CD8-positive, alpha-beta memory T cell (primary cell): ENCODE data around the gene RASL12. TPM values are rescaled to one million over a fixed set of nuclear protein-coding genes. Genes with fewer than 3 reads are reported as not detected.

Experiments used
- CTCF ChIA-PET: fragments of 350-600 bp; sonication (Branson Sonifier 250); formaldehyde crosslinking; loops from one replicate; lab custom pipeline; 2021; ENCODE audit warnings: antibody characterized with exemption; lab: Charles Lee
- POLR2A ChIA-PET: fragments of 350-600 bp; sonication (Branson Sonifier 250); formaldehyde crosslinking; loops from one replicate; lab custom pipeline; 2021; ENCODE audit warnings: antibody characterized with exemption; lab: Charles Lee
- DNase-seq, 5 donors: peaks; one replicate each; pipeline versions ENCODE4 v3.0.0 to v3.0.0-alpha.2; 2020 to 2022; ENCODE audit warnings: mixed read lengths in 1 of 5
- H3K27ac ChIP-seq: one replicate; pipeline ENCODE4 v1.7.0; 2013; ENCODE audit warnings: low read depth, mild to moderate bottlenecking, low read length, moderate library complexity
- H3K27me3 ChIP-seq: 2 replicates; pipeline ENCODE4 v1.7.0; 2013; ENCODE audit warnings: low read length, mild to moderate bottlenecking; ENCODE audit not compliant: insufficient read depth, poor library complexity, severe bottlenecking
- H3K36me3 ChIP-seq: 2 replicates; pipeline ENCODE4 v1.7.0; 2013; ENCODE audit warnings: mild to moderate bottlenecking, low read length, moderate library complexity; ENCODE audit not compliant: insufficient read depth
- H3K4me1 ChIP-seq: 2 replicates; pipeline ENCODE4 v1.7.0; 2013; ENCODE audit warnings: mild to moderate bottlenecking, low read length, moderate library complexity; ENCODE audit not compliant: insufficient read depth
- H3K4me3 ChIP-seq: 2 replicates; pipeline ENCODE4 v1.7.0; 2013; ENCODE audit warnings: mild to moderate bottlenecking, low read length
- H3K9me3 ChIP-seq: 2 replicates; pipeline ENCODE4 v1.7.0; 2013; ENCODE audit warnings: mild to moderate bottlenecking, low read length
- H3K27ac Mint-ChIP-seq, 8 donors: one replicate each; pipeline ENCODE4 v1.8.0; 2020 to 2021; ENCODE audit warnings: mixed read lengths in 8 of 8, mild to moderate bottlenecking in 6 of 8, inconsistent platforms in 3 of 8, moderate library complexity in 3 of 8
- H3K27me3 Mint-ChIP-seq, 2 donors: one replicate each; pipeline ENCODE4 v1.8.0; 2020 to 2021; ENCODE audit warnings: mixed read lengths in 2 of 2, mild to moderate bottlenecking in 1 of 2, moderate library complexity in 1 of 2
- H3K36me3 Mint-ChIP-seq, 3 donors: one replicate each; pipeline ENCODE4 v1.8.0; 2020 to 2021; ENCODE audit warnings: mixed read lengths in 3 of 3, inconsistent platforms in 1 of 3, mild to moderate bottlenecking in 1 of 3
- H3K4me1 Mint-ChIP-seq, 3 donors: one replicate each; pipeline ENCODE4 v1.8.0; 2020 to 2021; ENCODE audit warnings: mixed read lengths in 3 of 3, inconsistent platforms in 1 of 3, mild to moderate bottlenecking in 1 of 3
- H3K4me3 Mint-ChIP-seq, 7 donors: one replicate each; pipeline ENCODE4 v1.8.0; 2020 to 2021; ENCODE audit warnings: mixed read lengths in 7 of 7, mild to moderate bottlenecking in 6 of 7, moderate library complexity in 4 of 7, inconsistent platforms in 2 of 7
- H3K9me3 Mint-ChIP-seq, 5 donors: one replicate each; pipeline ENCODE4 v1.8.0; 2020 to 2022; ENCODE audit warnings: mixed read lengths in 5 of 5, mild to moderate bottlenecking in 3 of 5, moderate library complexity in 2 of 5, inconsistent platforms in 1 of 5
- polyA plus RNA-seq: library from polyadenylated mRNA; unstranded; fragments of 300-500 nt; fragmentation: Illumina TruSeq; gene quantifications from one replicate; pipeline ENCODE4 v1.2.3, GENCODE V29; 2021
- total RNA-seq, 2 experiments: library from RNA; stranded (reverse); gene quantifications; one replicate each; pipeline ENCODE4 v1.2.3, GENCODE V29; 2021

The RASL12 gene
- total and polyA plus RNA-seq, 3 experiments from 2014 or later: not detected

DNA sequence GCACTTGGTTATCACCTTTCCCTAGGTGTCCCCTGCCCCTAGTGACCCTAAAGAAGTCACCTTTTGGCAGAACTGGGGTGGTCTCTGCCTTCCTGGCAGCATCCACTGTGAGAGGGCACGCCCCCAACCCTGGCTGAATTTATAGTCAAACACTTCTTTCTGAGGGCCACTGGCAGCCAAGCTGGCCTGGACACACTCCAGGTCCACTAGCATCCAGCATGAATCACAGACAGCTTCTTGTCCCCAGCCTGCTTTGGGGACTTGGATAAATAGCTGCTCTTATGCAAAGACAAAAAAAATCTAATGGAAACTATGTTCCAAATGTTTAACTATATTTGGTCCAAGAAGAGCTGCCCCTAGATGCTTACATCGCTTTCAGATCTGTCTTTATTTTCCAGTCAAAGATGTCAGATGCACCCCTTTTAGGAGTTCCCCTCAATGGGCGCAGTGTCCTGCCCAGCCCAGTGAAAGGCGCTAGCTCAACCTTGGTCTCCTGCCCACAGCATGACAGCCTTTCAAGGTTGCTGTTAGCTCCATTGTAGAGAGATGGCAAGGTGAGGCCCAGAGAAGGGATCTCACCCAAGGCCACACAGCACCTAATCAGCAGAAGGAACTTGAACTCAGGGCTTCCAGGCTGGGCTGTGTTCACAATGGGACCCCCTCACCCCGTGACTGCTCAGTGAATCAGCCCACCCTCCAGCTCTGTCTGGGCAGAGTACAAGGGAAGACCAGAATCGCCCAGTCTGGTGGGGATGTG, 7.0 kb downstream of the RASL12 start:
- no peaks in the 10 kb centered on the region for H3K9me3 Mint-ChIP-seq
- no peaks in the 10 kb centered on the region for H3K9me3 ChIP-seq
- H3K27me3 Mint-ChIP-seq: peaks cover 14 to 24% of the 10 kb centered on the region in 2 donors
- H3K4me1 ChIP-seq: no peaks in the 10 kb centered on the region
- ChIA-PET POLR2A (no interaction called here), CTCF (no interaction called here)
- no peaks in the 10 kb centered on the region for H3K36me3 ChIP-seq
- no peak overlapping the region for H3K27ac ChIP-seq
- H3K36me3 Mint-ChIP-seq: peaks cover 0 to 2% (median 0%) of the 10 kb centered on the region in 3 donors
- DNase-seq: no peak
- H3K27ac Mint-ChIP-seq: no peak overlapping the region
- H3K4me3 ChIP-seq: no peak overlapping the region
- no peak overlapping the region for H3K4me3 Mint-ChIP-seq
- no peaks in the 10 kb centered on the region for H3K27me3 ChIP-seq
- H3K4me1 Mint-ChIP-seq: no peaks in the 10 kb centered on the region

- POLR2A ChIA-PET: no interaction called here
- no peak overlapping the region for H3K4me3 Mint-ChIP-seq
Measured at GRCh38 chr15:65059931-65060596, 7.7 kb downstream of the RASL12 start.

DNA sequence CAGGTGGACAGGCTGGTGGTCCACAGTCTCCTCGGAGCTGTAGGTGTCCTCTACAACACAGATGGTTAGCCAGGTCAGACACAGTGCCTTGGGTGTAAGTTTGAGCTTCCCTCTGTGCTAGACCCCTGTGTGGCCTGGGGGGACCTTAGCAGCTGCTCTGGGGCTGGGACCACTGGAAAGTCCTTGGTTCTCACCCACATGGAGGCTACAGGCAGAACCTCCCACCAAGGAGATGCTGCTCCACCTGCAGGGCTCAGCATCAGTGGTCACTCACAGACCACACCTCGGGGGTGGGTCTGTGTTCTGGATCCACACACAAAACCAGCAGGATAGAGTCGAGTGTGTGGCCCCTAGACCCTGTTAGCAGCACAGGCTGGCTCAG, 8.4 kb downstream of the RASL12 start:
- Histone ChIP-seq H3K4me1 (no peaks in the 10 kb centered on the region), H3K36me3 (no peaks in the 10 kb centered on the region), H3K27ac (no peak overlapping the region), H3K27me3 (no peaks in the 10 kb centered on the region), H3K9me3 (no peaks in the 10 kb centered on the region), H3K4me3 (no peak overlapping the region)
- POLR2A ChIA-PET: no interaction called here
- no peak overlapping the region for H3K27ac Mint-ChIP-seq
- peaks cover 9 to 17% of the 10 kb centered on the region in 2 donors for H3K27me3 Mint-ChIP-seq
- no peak overlapping the region for H3K4me3 Mint-ChIP-seq
- CTCF ChIA-PET: no interaction called here
- no peak for DNase-seq
- no peaks in the 10 kb centered on the region for H3K9me3 Mint-ChIP-seq
- no peaks in the 10 kb centered on the region for H3K4me1 Mint-ChIP-seq
- peaks cover 0 to 2% (median 0%) of the 10 kb centered on the region in 3 donors for H3K36me3 Mint-ChIP-seq

More at GRCh38 chr15:65059931-65060596, 7.7 kb downstream of the RASL12 start:
- H3K36me3 Mint-ChIP-seq: peaks cover 0 to 2% (median 0%) of the 10 kb centered on the region in 3 donors
- H3K9me3 ChIP-seq: no peaks in the 10 kb centered on the region
- no peak overlapping the region for H3K4me3 ChIP-seq
- no peak for DNase-seq
- no peaks in the 10 kb centered on the region for H3K36me3 ChIP-seq
- no peaks in the 10 kb centered on the region for H3K4me1 Mint-ChIP-seq
- CTCF ChIA-PET: no interaction called here
- no peak overlapping the region for H3K27ac ChIP-seq
- no peak overlapping the region for H3K27ac Mint-ChIP-seq
- no peaks in the 10 kb centered on the region for H3K4me1 ChIP-seq
- H3K27me3 ChIP-seq: no peaks in the 10 kb centered on the region
- H3K27me3 Mint-ChIP-seq: peaks cover 9 to 17% of the 10 kb centered on the region in 2 donors
- H3K9me3 Mint-ChIP-seq: no peaks in the 10 kb centered on the region

DNA sequence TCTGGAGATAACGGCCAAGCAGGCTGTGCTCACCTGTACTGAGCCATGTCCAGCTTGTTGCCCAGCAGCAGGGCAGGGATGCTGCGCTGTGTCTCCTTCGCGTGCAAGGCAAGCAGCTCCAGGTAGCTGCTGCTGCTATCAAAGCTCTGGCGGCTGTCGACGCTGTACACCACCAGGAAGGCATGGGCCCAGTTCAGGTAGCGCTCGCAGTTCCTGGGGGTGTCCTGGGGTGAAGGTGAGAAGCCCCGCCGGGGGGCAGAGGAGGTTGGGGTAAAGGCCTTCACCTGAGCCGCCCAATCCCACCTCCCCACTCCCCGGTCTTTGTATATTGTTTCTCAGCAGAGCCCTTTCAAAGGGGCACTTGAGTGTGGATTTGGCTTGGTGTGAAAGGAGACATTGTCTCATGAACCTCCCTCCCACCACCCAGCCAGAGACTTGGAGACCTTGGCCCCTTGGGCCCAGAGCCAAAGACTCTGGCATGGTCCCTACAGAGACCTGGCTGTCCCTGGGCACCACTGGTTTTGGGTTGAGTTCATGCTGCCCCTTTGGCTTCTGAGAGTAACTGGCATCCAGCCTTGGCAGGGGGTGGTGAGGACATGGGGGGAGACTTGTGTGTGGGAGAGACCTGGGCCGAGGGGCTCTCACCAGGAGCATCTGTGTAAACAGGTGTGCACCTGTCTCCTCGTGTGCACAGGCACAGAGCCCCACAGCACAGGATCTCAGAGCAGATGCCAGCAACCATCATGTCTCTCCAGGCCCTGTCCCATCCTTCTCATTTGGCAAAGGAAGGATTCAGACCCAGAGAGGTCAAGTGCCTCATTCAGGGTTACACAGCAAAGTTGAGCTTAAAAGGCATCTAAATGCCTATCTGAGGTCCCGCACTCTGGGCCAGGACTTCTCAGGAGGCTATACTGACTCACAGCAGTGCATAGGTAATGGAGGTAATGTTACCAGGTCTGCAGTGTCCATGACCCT, 9.1 kb downstream of the RASL12 start:
- Histone ChIP-seq H3K27ac (no peak overlapping the region), H3K4me1 (no peaks in the 10 kb centered on the region), H3K36me3 (no peaks in the 10 kb centered on the region), H3K4me3 (no peak overlapping the region), H3K27me3 (no peaks in the 10 kb centered on the region), H3K9me3 (no peaks in the 10 kb centered on the region)
- Mint-ChIP-seq H3K9me3 (no peaks in the 10 kb centered on the region), H3K36me3 (peaks cover 0 to 2% (median 0%) of the 10 kb centered on the region in 3 donors), H3K27ac (no peak overlapping the region), H3K4me1 (no peaks in the 10 kb centered on the region), H3K27me3 (peaks cover 9 to 11% of the 10 kb centered on the region in 2 donors), H3K4me3 (no peak overlapping the region)
- CTCF ChIA-PET: no interaction called here
- DNase-seq: no peak
- POLR2A ChIA-PET: no interaction called here

DNA sequence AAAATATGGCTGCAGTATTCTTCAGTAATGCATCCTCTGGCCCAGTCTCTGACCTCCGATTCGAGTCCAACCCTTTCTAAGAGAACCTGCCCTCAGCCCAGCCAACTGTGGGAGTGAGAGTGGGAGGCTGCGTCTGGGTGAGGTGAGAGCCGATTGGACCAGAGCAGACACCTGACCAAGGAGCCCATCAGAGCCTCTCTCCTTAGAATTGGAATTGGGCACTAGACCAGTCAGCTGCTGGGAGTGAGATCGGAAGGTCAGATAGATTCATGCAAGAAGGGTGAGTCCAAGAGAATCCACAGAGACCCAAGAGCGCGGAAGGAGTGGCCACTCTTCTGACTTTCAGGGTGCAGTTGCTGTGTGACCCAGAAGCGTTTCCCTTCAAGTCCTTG, 10.2 kb downstream of the RASL12 start:
- DNase-seq: no peak
- Mint-ChIP-seq H3K4me3 (no peak overlapping the region), H3K4me1 (no peaks in the 10 kb centered on the region)

DNA sequence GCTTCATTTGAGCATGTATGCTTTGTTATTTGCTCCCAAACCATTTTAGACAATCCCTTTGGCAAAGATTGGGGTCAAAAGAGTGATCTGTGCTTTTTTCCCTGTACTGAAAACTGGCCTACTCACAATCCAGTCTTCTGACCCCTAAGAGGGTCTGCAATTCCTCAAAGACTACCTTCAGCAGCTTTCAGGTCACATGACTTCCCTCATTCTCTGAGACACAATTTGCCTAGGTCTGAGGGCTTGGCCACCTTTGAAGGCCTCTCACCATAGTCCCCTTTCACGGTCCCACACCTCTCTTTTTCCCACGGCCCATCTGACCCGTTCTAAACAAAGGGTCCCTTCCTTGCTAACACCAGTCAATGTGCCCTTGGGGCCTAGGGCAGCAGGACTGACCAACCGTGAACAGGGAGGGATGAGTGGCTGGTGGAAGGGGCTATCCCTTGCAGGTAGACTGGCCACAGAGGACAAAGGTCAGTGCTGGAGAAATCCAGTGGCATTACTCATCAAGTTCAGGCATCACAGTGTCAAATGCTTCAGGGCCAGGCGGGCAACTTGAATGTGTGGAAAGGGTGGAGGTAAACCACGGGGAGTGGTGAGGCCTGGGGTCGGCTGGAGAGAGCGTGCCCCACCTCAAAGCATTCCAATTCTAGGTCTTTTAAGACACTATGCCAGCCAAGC, 10.8 kb downstream of the RASL12 start:
- H3K36me3 Mint-ChIP-seq: peaks cover 0 to 2% (median 0%) of the 10 kb centered on the region in 3 donors
- H3K36me3 ChIP-seq: no peaks in the 10 kb centered on the region
- H3K4me1 Mint-ChIP-seq: no peaks in the 10 kb centered on the region
- H3K27me3 Mint-ChIP-seq: peaks cover 3 to 7% of the 10 kb centered on the region in 2 donors
- H3K4me3 ChIP-seq: no peak overlapping the region
- H3K27me3 ChIP-seq: no peaks in the 10 kb centered on the region
- ChIA-PET CTCF (interaction anchor here (0.6 kb wide), 1 partner anchor 331 kb away, joined by 3 read pairs; no protein-coding TSS in a partner anchor), POLR2A (no interaction called here)
- H3K27ac ChIP-seq: no peak overlapping the region
- H3K4me3 Mint-ChIP-seq: no peak overlapping the region
- H3K4me1 ChIP-seq: no peaks in the 10 kb centered on the region
- no peaks in the 10 kb centered on the region for H3K9me3 Mint-ChIP-seq
- DNase-seq: no peak
- H3K9me3 ChIP-seq: no peaks in the 10 kb centered on the region
- no peak overlapping the region for H3K27ac Mint-ChIP-seq

More for the DNA sequence above, 10.2 kb downstream of the RASL12 start:
- H3K27ac ChIP-seq: no peak overlapping the region
- peaks cover 0 to 2% (median 0%) of the 10 kb centered on the region in 3 donors for H3K36me3 Mint-ChIP-seq
- H3K27me3 Mint-ChIP-seq: peaks cover 6 to 7% of the 10 kb centered on the region in 2 donors
- no peaks in the 10 kb centered on the region for H3K9me3 Mint-ChIP-seq
- H3K27ac Mint-ChIP-seq: no peak overlapping the region
- no peaks in the 10 kb centered on the region for H3K36me3 ChIP-seq
- H3K9me3 ChIP-seq: no peaks in the 10 kb centered on the region
- no peaks in the 10 kb centered on the region for H3K27me3 ChIP-seq
- no peak overlapping the region for H3K4me3 ChIP-seq
- ChIA-PET CTCF (no interaction called here), POLR2A (no interaction called here)
- H3K4me1 ChIP-seq: no peaks in the 10 kb centered on the region

- Histone ChIP-seq H3K9me3 (no peaks in the 10 kb centered on the region), H3K4me3 (no peak overlapping the region), H3K36me3 (no peaks in the 10 kb centered on the region), H3K27ac (no peak overlapping the region), H3K27me3 (no peaks in the 10 kb centered on the region), H3K4me1 (no peaks in the 10 kb centered on the region)
- DNase-seq: no peak
- Mint-ChIP-seq H3K36me3 (peaks cover 0 to 2% (median 0%) of the 10 kb centered on the region in 3 donors), H3K4me3 (no peak overlapping the region), H3K27me3 (peaks cover 2 to 8% of the 10 kb centered on the region in 2 donors), H3K9me3 (no peaks in the 10 kb centered on the region), H3K4me1 (no peaks in the 10 kb centered on the region), H3K27ac (no peak overlapping the region)
- POLR2A ChIA-PET: interaction anchor here (0.5 kb wide), 1 partner anchor 45 kb away, joined by 4 read pairs; no protein-coding TSS in a partner anchor
- CTCF ChIA-PET: interaction anchor here (0.6 kb wide), 1 partner anchor 332 kb away, joined by 3 read pairs; no protein-coding TSS in a partner anchor
Measured at GRCh38 chr15:65056106-65056505, 11.7 kb downstream of the RASL12 start.
